DOHH2 (cell line): ENCODE data around the gene KRT28.

Source experiments
- H3F3A ChIP-seq: fragments of 200-600 bp; sonication (generic), shearing (Covaris generic); 2 replicates; pipeline ENCODE4 v1.6.0; 2016; ENCODE audit warnings: antibody characterized with exemption, mild to moderate bottlenecking; ENCODE audit not compliant: control insufficient read depth, insufficient read depth
- H3K27ac ChIP-seq: fragments of 200-600 bp; sonication (generic); 2 replicates; pipeline ENCODE4 v1.5.1; 2014; ENCODE audit warnings: low read depth, mild to moderate bottlenecking, low read length, moderate library complexity
- H3K27me3 ChIP-seq: fragments of 200-600 bp; sonication (generic); 2 replicates; pipeline ENCODE4 v1.6.1; 2014; ENCODE audit warnings: mild to moderate bottlenecking, low read length, mixed read lengths; ENCODE audit not compliant: control insufficient read depth
- H3K36me3 ChIP-seq: fragments of 200-600 bp; sonication (generic); 2 replicates; pipeline ENCODE4 v1.6.1; 2014; ENCODE audit warnings: mild to moderate bottlenecking, low read length, moderate library complexity, mixed read lengths; ENCODE audit not compliant: control insufficient read depth
- H3K4me1 ChIP-seq: fragments of 200-600 bp; sonication (generic); 2 replicates; pipeline ENCODE4 v1.6.1; 2014; ENCODE audit warnings: mild to moderate bottlenecking, low read length, mixed read lengths; ENCODE audit not compliant: control insufficient read depth
- H3K4me2 ChIP-seq: fragments of 200-600 bp; sonication (generic); 2 replicates; pipeline ENCODE4 v1.6.0; 2014; ENCODE audit warnings: mild to moderate bottlenecking, low read length, moderate library complexity
- H3K4me3 ChIP-seq: fragments of 200-600 bp; sonication (generic); 2 replicates; pipeline ENCODE4 v1.5.1; 2014; ENCODE audit warnings: mild to moderate bottlenecking, low read length, mixed read lengths
- H3K79me2 ChIP-seq: fragments of 200-600 bp; sonication (generic); 2 replicates; pipeline ENCODE4 v1.6.1; 2014; ENCODE audit warnings: mild to moderate bottlenecking, low read length, mixed read lengths; ENCODE audit not compliant: control insufficient read depth
- H3K9me2 ChIP-seq: fragments of 200-600 bp; sonication (generic); replicated peaks from 2 replicates; pipeline ENCODE4 v1.6.1; 2014; ENCODE audit warnings: mild to moderate bottlenecking, low read length, mixed read lengths; ENCODE audit not compliant: control insufficient read depth
- H3K9me3 ChIP-seq: fragments of 200-600 bp; sonication (generic); 2 replicates; pipeline ENCODE4 v1.6.1; 2014; ENCODE audit warnings: antibody characterized with exemption, low read length, mixed read lengths; ENCODE audit not compliant: control insufficient read depth, insufficient read depth
- H4K20me1 ChIP-seq: fragments of 200-600 bp; sonication (generic); 2 replicates; pipeline ENCODE4 v1.6.0; 2014; ENCODE audit warnings: low read depth, mild to moderate bottlenecking, antibody characterized with exemption, low read length, moderate library complexity; ENCODE audit not compliant: control insufficient read depth, insufficient read depth
- CTCF ChIP-seq: fragments of 200-600 bp; sonication (generic); IDR thresholded peaks from one replicate; pipeline ENCODE4 v1.5.1; 2014; ENCODE audit warnings: antibody characterized with exemption, mild to moderate bottlenecking, low read depth, low read length; ENCODE audit not compliant: poor library complexity, severe bottlenecking
- EZH2phosphoT487 ChIP-seq: fragments of 200-600 bp; sonication (generic); IDR thresholded peaks from 2 replicates; pipeline ENCODE4 v1.6.1; 2017; ENCODE audit warnings: borderline replicate concordance, mild to moderate bottlenecking, antibody characterized with exemption, low read length, moderate library complexity, mixed read lengths

The KRT28 gene

GRCh38 chr17:40819528-40820125 lies 19.9 kb upstream of the KRT28 start:
- Histone ChIP-seq H3K4me1 (peaks cover 17% of the 10 kb centered on the region), H3K9me3 (no peaks in the 10 kb centered on the region), H3K79me2 (peaks cover 23% of the 10 kb centered on the region), H3K27ac (peak overlapping the region; percentile 71), H3K4me3 (peak overlapping the region; percentile 82), H4K20me1 (no peaks in the 10 kb centered on the region), H3F3A (peaks cover 31% of the 10 kb centered on the region), H3K4me2 (peak overlapping the region; percentile 65), H3K27me3 (no peaks in the 10 kb centered on the region), H3K9me2 (no peaks in the 10 kb centered on the region), H3K36me3 (peaks cover 29% of the 10 kb centered on the region)
- TF ChIP-seq CTCF (no peak), EZH2phosphoT487 (no peak)

GRCh38 chr17:40818733-40819527 lies 19.2 kb upstream of the KRT28 start:
- H4K20me1 ChIP-seq = no peaks in the 10 kb centered on the region
- H3K4me1 ChIP-seq = peaks cover 17% of the 10 kb centered on the region
- H3K79me2 ChIP-seq = peaks cover 23% of the 10 kb centered on the region
- no peaks in the 10 kb centered on the region for H3K9me3 ChIP-seq
- peaks cover 31% of the 10 kb centered on the region for H3F3A ChIP-seq
- H3K4me2 ChIP-seq = peak overlapping the region; percentile 65
- H3K27me3 ChIP-seq = no peaks in the 10 kb centered on the region
- H3K36me3 ChIP-seq = peaks cover 29% of the 10 kb centered on the region
- H3K4me3 ChIP-seq = peak overlapping the region; percentile 82
- TF ChIP-seq EZH2phosphoT487 = no peak
- no peak for TF ChIP-seq CTCF
- peak overlapping the region; percentile 71 for H3K27ac ChIP-seq
- H3K9me2 ChIP-seq = no peaks in the 10 kb centered on the region

- H3K4me1 ChIP-seq = peaks cover 17% of the 10 kb centered on the region
- no peak for TF ChIP-seq EZH2phosphoT487
- TF ChIP-seq CTCF = no peak
- H3F3A ChIP-seq = peaks cover 31% of the 10 kb centered on the region
- peaks cover 23% of the 10 kb centered on the region for H3K79me2 ChIP-seq
- no peaks in the 10 kb centered on the region for H4K20me1 ChIP-seq
- no peaks in the 10 kb centered on the region for H3K9me3 ChIP-seq
- peak overlapping the region; percentile 82 for H3K4me3 ChIP-seq
- H3K4me2 ChIP-seq = peak overlapping the region; percentile 65
- peaks cover 29% of the 10 kb centered on the region for H3K36me3 ChIP-seq
- H3K9me2 ChIP-seq = no peaks in the 10 kb centered on the region
- H3K27ac ChIP-seq = peak overlapping the region; percentile 71
- H3K27me3 ChIP-seq = no peaks in the 10 kb centered on the region
Observed at GRCh38 chr17:40818343-40818732, 18.6 kb upstream of the KRT28 start.
